ENCODE data around the gene SNAPC2. TPM values are rescaled to one million over a fixed set of nuclear protein-coding genes. Genes with fewer than 3 reads are reported as not detected.

The SNAPC2 gene
- 10 to 100 TPM in 2 of 4 donors, 1 to 10 TPM in 2; 7.4 to 12.9 (median 9.4) TPM for total RNA-seq

- Histone ChIP-seq H3K4me3 (peak within 1 kb of the TSS; percentile 78 to 94 (median 90)), H3K4me1 (peaks cover 2 to 50% (median 30%) of the 10 kb centered on the region in 4 donors), H3K27me3 (peaks cover 0 to 36% of the 10 kb centered on the region in 2 donors)
Observed at GRCh38 chr19:7919610-7920518, at the start of gene SNAPC2. Gene SNAPC2, plus strand, starts transcription at chr19:7920338. Its CDS starts 29 bp downstream, at chr19:7920367.

GRCh38 chr19:7870571-7871436 is 49.3 kb upstream of the SNAPC2 start:
- no peaks in the 10 kb centered on the region for H3K9me3 ChIP-seq
- H3K36me3 ChIP-seq = no peaks in the 10 kb centered on the region
- H3K27ac ChIP-seq = no peak overlapping the region
- peak; percentile 24 to 71 (median 63) for DNase-seq
- TF ChIP-seq CTCF (IDR thresholded peaks at IDR 0.05) = no peak
- no peak for TF ChIP-seq POLR2A (IDR thresholded peaks at IDR 0.05)
- no peak overlapping the region for H3K4me3 ChIP-seq
- H3K27me3 ChIP-seq = peaks cover 0 to 27% of the 10 kb centered on the region in 2 donors
- H3K4me1 ChIP-seq = peaks cover 5 to 50% (median 18%) of the 10 kb centered on the region in 4 donors

More at GRCh38 chr19:7919610-7920518, at the start of gene SNAPC2:
- Histone ChIP-seq H3K27ac (peak within 1 kb of the TSS; percentile 87 to 98 (median 95)), H3K9me3 (no peaks in the 10 kb centered on the region), H3K36me3 (peaks cover 0 to 14% (median 0%) of the 10 kb centered on the region in 3 donors)
- peak in 1 of 6 experiments; percentile 30 for TF ChIP-seq CTCF (IDR thresholded peaks at IDR 0.05)
- TF ChIP-seq POLR2A (IDR thresholded peaks at IDR 0.05) = peak; percentile 33 to 42
- DNase-seq = peak; percentile 94 to 99 (median 98)

GRCh38 chr19:7871437-7872305 is 48.5 kb upstream of the SNAPC2 start:
- H3K4me1 ChIP-seq = peaks cover 5 to 50% (median 18%) of the 10 kb centered on the region in 4 donors
- no peaks in the 10 kb centered on the region for H3K36me3 ChIP-seq
- peak overlapping the region in 2 of 4 donors; percentile 24 to 52 for H3K27ac ChIP-seq
- no peak for TF ChIP-seq CTCF (IDR thresholded peaks at IDR 0.05)
- no peak for TF ChIP-seq POLR2A (IDR thresholded peaks at IDR 0.05)
- H3K27me3 ChIP-seq = peaks cover 0 to 27% of the 10 kb centered on the region in 2 donors
- DNase-seq = peak; percentile 65 to 94 (median 91)
- peak overlapping the region in 2 of 4 donors; percentile 0 to 6 for H3K4me3 ChIP-seq
- H3K9me3 ChIP-seq = no peaks in the 10 kb centered on the region

- peaks cover 5 to 50% (median 18%) of the 10 kb centered on the region in 4 donors for H3K4me1 ChIP-seq
- DNase-seq = peak in 1 of 3 donors; percentile 40
- no peak overlapping the region for H3K4me3 ChIP-seq
- no peak overlapping the region for H3K27ac ChIP-seq
- H3K27me3 ChIP-seq = peaks cover 0 to 27% of the 10 kb centered on the region in 2 donors
- no peaks in the 10 kb centered on the region for H3K9me3 ChIP-seq
- TF ChIP-seq POLR2A (IDR thresholded peaks at IDR 0.05) = no peak
- no peak for TF ChIP-seq CTCF (IDR thresholded peaks at IDR 0.05)
- H3K36me3 ChIP-seq = no peaks in the 10 kb centered on the region
Observed at GRCh38 chr19:7872306-7873204, 47.6 kb upstream of the SNAPC2 start.

All from Peyer's patch (tissue), 4 donors.